Renal cortical epithelial cell (primary cell): Measurements from ENCODE around the gene ATP8B1. TPM values are rescaled to one million over a fixed set of nuclear protein-coding genes. Genes with fewer than 3 reads are reported as not detected.
A peak's percentile ranks its signal among the peaks of the same experiment; 100 is the strongest.
"Not testable (repeated sequence)": the region's sequence is repeated elsewhere in the genome, so short reads cannot be mapped to it uniquely, and the experiment has no call there.

Experiments
- DNase-seq: peaks from one replicate; pipeline ENCODE4 v3.0.0-alpha.2; 2011; ENCODE audit warnings: low read depth
- total RNA-seq: library from RNA; depleted of rRNA; stranded (reverse); fragments of >200 nt; gene quantifications from 2 replicates; pipeline ENCODE4 v1.2.3, GENCODE V29; 2014

Gene ATP8B1
- 27.1 and 48.8 TPM in 2 replicates for total RNA-seq

GRCh38 chr18:57803103-57803969 lies at the start of gene ATP8B1:
TSS of gene ATP8B1 (minus strand) at chr18:57803315. CDS start at chr18:57731807, 71,508 bp downstream.
- no peak for DNase-seq

- DNase-seq = no peak
Measured at GRCh38 chr18:57850063-57850462, 46.9 kb upstream of the ATP8B1 start.

- DNase-seq = not testable (repeated sequence)
Measured at GRCh38 chr18:57848374-57848773, 45.3 kb upstream of the ATP8B1 start.

- not testable (repeated sequence) for DNase-seq
Measured at GRCh38 chr18:57847431-57847830, 44.3 kb upstream of the ATP8B1 start.

- peak; percentile 42 for DNase-seq
Measured at GRCh38 chr18:57846258-57846657, 43.1 kb upstream of the ATP8B1 start.

GRCh38 chr18:57845605-57846074 lies 42.5 kb upstream of the ATP8B1 start:
- DNase-seq = no peak

GRCh38 chr18:57844319-57844718 lies 41.2 kb upstream of the ATP8B1 start:
- DNase-seq = no peak

- no peak for DNase-seq
Measured at GRCh38 chr18:57843386-57843785, 40.3 kb upstream of the ATP8B1 start.

- DNase-seq = no peak
Measured at GRCh38 chr18:57841568-57841967, 38.5 kb upstream of the ATP8B1 start.

- DNase-seq = no peak
Measured at GRCh38 chr18:57839942-57840381, 36.8 kb upstream of the ATP8B1 start.

GRCh38 chr18:57837917-57838548 lies 34.9 kb upstream of the ATP8B1 start:
- DNase-seq = peak; percentile 88

- DNase-seq = no peak
Measured at GRCh38 chr18:57836557-57836956, 33.4 kb upstream of the ATP8B1 start.

- no peak for DNase-seq
Measured at GRCh38 chr18:57835904-57836303, 32.8 kb upstream of the ATP8B1 start.

GRCh38 chr18:57834616-57835015 lies 31.5 kb upstream of the ATP8B1 start:
- no peak for DNase-seq

- peak; percentile 24 for DNase-seq
Measured at GRCh38 chr18:57833441-57834101, 30.5 kb upstream of the ATP8B1 start.

GRCh38 chr18:57832730-57833129 lies 29.6 kb upstream of the ATP8B1 start:
- DNase-seq = no peak

- DNase-seq = no peak
Measured at GRCh38 chr18:57831597-57832377, 28.7 kb upstream of the ATP8B1 start.

- DNase-seq = no peak
Measured at GRCh38 chr18:57827646-57828045, 24.5 kb upstream of the ATP8B1 start.

GRCh38 chr18:57826252-57826651 lies 23.1 kb upstream of the ATP8B1 start:
- no peak for DNase-seq

- DNase-seq = not testable (repeated sequence)
Measured at GRCh38 chr18:57820583-57820982, 17.5 kb upstream of the ATP8B1 start.

GRCh38 chr18:57819671-57820460 lies 16.8 kb upstream of the ATP8B1 start:
- DNase-seq = peak; percentile 92
